ENCODE measurements around the gene MLLT3. TPM values are rescaled to one million over a fixed set of nuclear protein-coding genes. Genes with fewer than 3 reads are reported as not detected.

MLLT3 gene
- total and polyA plus RNA-seq, 2 donors (not counting 1 experiment from before 2014, with no cell fraction given): 37.3 to 43.8 TPM

DNA sequence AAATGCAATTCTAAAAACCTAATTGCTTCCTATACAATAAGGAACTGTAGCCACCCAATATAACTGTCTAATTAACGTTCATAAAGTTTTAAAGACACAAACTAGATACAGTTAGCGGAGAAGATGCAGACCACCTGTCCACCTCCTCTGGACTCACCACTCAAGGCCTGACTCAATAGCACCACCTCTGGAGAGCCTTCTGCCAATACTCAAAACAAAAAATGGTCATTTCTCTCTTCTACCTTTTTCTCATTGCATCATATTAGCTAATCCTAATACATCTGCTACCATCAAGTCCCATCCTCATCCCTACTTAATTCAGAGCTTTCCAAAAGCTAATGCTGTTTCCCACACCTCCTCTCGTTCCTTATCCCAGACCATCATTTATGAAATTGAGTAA is 159.9 kb downstream of the MLLT3 start:
- no peak overlapping the region for H2AFZ ChIP-seq (ENCODE audit: low read length)

DNA sequence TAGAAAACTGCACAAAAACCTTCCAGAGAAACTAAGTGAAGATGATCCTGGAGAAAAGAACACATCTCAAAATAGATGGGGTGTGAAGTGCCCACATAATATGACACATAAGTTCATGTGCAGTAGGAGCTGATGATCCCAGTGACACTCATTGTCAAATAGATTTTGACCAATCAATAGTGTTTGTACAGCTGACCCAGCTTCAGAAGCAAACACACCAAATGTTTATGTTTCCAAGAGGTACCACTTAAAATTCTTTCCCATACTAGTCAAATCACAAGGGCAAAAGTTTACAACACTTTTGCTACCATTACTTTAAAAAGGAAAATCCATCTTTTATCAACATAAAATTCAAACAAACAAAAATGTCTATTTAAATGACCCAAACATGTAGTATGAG is 175.0 kb downstream of the MLLT3 start:
- TF ChIP-seq EZH2 (IDR thresholded peaks at IDR 0.05; ENCODE audit: low read length, missing control alignments): no peak
- no peak overlapping the region for H3K9ac ChIP-seq (ENCODE audit: insufficient read depth, low read length)
- no peak overlapping the region for H2AFZ ChIP-seq (ENCODE audit: low read length)
- H3K4me2 ChIP-seq (ENCODE audit: extremely low read depth, insufficient read depth, low read length): no peak overlapping the region
- H4K20me1 ChIP-seq (ENCODE audit: control insufficient read depth, extremely low read depth, insufficient read depth, low read length): peaks cover 3% of the 10 kb centered on the region
- DNase-seq (ENCODE audit: low read depth in 2 of 2): peak in 1 of 2 donors; percentile 8
- H3K4me3 ChIP-seq (replicated peaks in 1 of 4; ENCODE audit: control extremely low read depth in 1 of 4, insufficient read depth in 1 of 4, low read depth in 3 of 4, low read length in 4 of 4): no peak overlapping the region
- no peaks in the 10 kb centered on the region for H3K36me3 ChIP-seq (ENCODE audit: control insufficient read depth, insufficient read depth, low read length)
- H3K4me1 ChIP-seq (ENCODE audit: control insufficient read depth, extremely low read depth, insufficient read depth, low read length): no peaks in the 10 kb centered on the region
- H3K79me2 ChIP-seq (ENCODE audit: control insufficient read depth, insufficient read depth, low read length): no peaks in the 10 kb centered on the region
- no peaks in the 10 kb centered on the region for H3K9me3 ChIP-seq (ENCODE audit: control insufficient read depth, insufficient read depth, low read depth, low read length)
- no peaks in the 10 kb centered on the region for H3K27me3 ChIP-seq (ENCODE audit: control insufficient read depth, insufficient read depth, low read length)
- no peak overlapping the region for H3K27ac ChIP-seq (ENCODE audit: insufficient read depth, low read length)

More for the DNA sequence above, 159.9 kb downstream of the MLLT3 start:
- no peak for DNase-seq (ENCODE audit: low read depth in 2 of 2)
- Histone ChIP-seq H3K27ac (ENCODE audit: insufficient read depth, low read length) (no peak overlapping the region), H3K9me3 (ENCODE audit: control insufficient read depth, insufficient read depth, low read depth, low read length) (no peaks in the 10 kb centered on the region), H4K20me1 (ENCODE audit: control insufficient read depth, extremely low read depth, insufficient read depth, low read length) (no peaks in the 10 kb centered on the region), H3K79me2 (ENCODE audit: control insufficient read depth, insufficient read depth, low read length) (no peaks in the 10 kb centered on the region), H3K27me3 (ENCODE audit: control insufficient read depth, insufficient read depth, low read length) (no peaks in the 10 kb centered on the region), H3K36me3 (ENCODE audit: control insufficient read depth, insufficient read depth, low read length) (no peaks in the 10 kb centered on the region), H3K4me3 (replicated peaks in 1 of 4; ENCODE audit: control extremely low read depth in 1 of 4, insufficient read depth in 1 of 4, low read depth in 3 of 4, low read length in 4 of 4) (no peak overlapping the region), H3K4me1 (ENCODE audit: control insufficient read depth, extremely low read depth, insufficient read depth, low read length) (no peaks in the 10 kb centered on the region), H3K4me2 (ENCODE audit: extremely low read depth, insufficient read depth, low read length) (no peak overlapping the region), H3K9ac (ENCODE audit: insufficient read depth, low read length) (no peak overlapping the region)
- TF ChIP-seq, protein P1, sequence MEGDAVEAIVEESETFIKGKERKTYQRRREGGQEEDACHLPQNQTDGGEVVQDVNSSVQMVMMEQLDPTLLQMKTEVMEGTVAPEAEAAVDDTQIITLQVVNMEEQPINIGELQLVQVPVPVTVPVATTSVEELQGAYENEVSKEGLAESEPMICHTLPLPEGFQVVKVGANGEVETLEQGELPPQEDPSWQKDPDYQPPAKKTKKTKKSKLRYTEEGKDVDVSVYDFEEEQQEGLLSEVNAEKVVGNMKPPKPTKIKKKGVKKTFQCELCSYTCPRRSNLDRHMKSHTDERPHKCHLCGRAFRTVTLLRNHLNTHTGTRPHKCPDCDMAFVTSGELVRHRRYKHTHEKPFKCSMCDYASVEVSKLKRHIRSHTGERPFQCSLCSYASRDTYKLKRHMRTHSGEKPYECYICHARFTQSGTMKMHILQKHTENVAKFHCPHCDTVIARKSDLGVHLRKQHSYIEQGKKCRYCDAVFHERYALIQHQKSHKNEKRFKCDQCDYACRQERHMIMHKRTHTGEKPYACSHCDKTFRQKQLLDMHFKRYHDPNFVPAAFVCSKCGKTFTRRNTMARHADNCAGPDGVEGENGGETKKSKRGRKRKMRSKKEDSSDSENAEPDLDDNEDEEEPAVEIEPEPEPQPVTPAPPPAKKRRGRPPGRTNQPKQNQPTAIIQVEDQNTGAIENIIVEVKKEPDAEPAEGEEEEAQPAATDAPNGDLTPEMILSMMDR (conservative IDR thresholded peaks at IDR 0.05 in 1 of 2, IDR thresholded peaks at IDR 0.05 in 1 of 2; ENCODE audit: low read depth in 1 of 2, low read length in 2 of 2): peak in 1 of 2 donors; percentile 14
- TF ChIP-seq EZH2 (IDR thresholded peaks at IDR 0.05; ENCODE audit: low read length, missing control alignments): no peak

DNA sequence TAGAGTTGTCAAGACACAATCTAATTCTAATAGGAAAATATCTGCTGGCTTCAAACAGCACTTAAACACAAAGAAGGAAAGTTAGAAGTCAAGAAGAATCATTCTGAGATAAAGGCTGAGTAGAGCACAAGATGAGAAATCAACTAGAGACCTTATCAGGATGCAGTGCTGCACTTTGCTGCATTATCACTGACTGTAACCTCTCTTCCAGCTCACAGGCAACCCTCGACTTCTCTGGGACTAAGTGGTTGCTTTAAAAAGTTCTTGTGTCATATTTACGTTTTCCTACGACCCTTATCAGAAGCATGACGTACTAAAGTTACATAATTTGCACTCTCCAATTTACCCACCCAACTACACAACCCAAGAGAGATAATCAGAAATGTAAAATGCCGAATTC is 176.1 kb downstream of the MLLT3 start:
- Histone ChIP-seq H3K79me2 (ENCODE audit: control insufficient read depth, insufficient read depth, low read length) (no peaks in the 10 kb centered on the region), H4K20me1 (ENCODE audit: control insufficient read depth, extremely low read depth, insufficient read depth, low read length) (peaks cover 3% of the 10 kb centered on the region), H3K27me3 (ENCODE audit: control insufficient read depth, insufficient read depth, low read length) (no peaks in the 10 kb centered on the region), H2AFZ (ENCODE audit: low read length) (no peak overlapping the region), H3K9me3 (ENCODE audit: control insufficient read depth, insufficient read depth, low read depth, low read length) (no peaks in the 10 kb centered on the region), H3K4me2 (ENCODE audit: extremely low read depth, insufficient read depth, low read length) (no peak overlapping the region), H3K27ac (ENCODE audit: insufficient read depth, low read length) (no peak overlapping the region), H3K4me1 (ENCODE audit: control insufficient read depth, extremely low read depth, insufficient read depth, low read length) (no peaks in the 10 kb centered on the region), H3K9ac (ENCODE audit: insufficient read depth, low read length) (no peak overlapping the region), H3K4me3 (replicated peaks in 1 of 4; ENCODE audit: control extremely low read depth in 1 of 4, insufficient read depth in 1 of 4, low read depth in 3 of 4, low read length in 4 of 4) (no peak overlapping the region), H3K36me3 (ENCODE audit: control insufficient read depth, insufficient read depth, low read length) (no peaks in the 10 kb centered on the region)
- TF ChIP-seq EZH2 (IDR thresholded peaks at IDR 0.05; ENCODE audit: low read length, missing control alignments): no peak
- TF ChIP-seq, protein P1 (conservative IDR thresholded peaks at IDR 0.05 in 1 of 2, IDR thresholded peaks at IDR 0.05 in 1 of 2; ENCODE audit: low read depth in 1 of 2, low read length in 2 of 2): no peak
- DNase-seq (ENCODE audit: low read depth in 2 of 2): no peak
